ENCODE data around the gene STOML1.
"Not testable (repeated sequence)": the region's sequence is repeated elsewhere in the genome, so short reads cannot be mapped to it uniquely, and the experiment has no call there.

Gene STOML1

DNA sequence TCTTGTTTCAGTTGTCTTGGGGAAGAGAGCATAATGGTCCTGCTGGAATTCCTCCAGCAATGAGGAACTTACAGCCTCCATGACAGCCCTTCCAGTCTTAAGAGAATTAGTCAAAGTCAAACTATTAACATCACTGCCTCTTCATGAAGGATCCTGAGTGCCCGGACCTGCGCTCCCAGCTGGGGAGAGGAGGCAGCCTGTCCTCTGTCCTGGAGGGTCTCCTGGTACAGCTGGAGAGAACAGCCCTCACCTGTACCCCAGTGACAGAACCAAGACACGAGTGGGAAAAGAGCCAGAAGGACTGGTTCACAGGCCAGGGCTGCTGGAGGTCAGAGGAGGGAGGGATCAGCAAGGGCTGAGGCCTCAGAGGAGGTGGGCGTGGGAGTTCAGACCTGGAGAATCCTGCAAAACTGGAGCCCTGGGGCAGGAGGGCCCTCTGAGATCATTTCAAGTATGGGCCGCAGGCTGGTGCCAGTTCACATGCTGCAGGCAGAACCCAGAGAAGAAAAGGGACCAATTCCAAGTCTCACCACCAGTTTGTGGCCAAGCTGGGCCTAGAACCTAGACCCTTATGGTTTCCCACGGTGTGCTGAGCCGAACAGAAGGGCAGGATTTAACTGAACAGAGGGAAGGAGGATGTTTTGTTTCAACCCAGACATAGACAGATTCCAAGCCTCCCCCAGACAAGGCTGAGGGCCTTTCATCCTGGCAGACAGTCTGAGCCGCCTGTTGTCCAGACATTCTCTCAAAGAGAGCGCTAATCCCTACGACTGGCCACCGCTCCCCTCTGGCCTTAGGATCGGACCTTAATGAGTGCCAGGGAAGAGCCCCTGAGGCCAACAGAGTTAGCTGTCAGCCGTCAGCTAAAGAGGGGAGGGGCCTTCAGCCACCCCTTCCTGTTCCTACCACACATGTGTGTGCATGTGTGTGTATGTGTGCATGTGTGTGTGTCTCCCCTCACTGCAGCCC, 47.6 kb downstream of the STOML1 start:
- DNase-seq: no peak

GRCh38 chr15:73942751-73943270, 49.3 kb downstream of the STOML1 start:
- no peak for DNase-seq

GRCh38 chr15:73941871-73942635, 50.0 kb downstream of the STOML1 start:
- DNase-seq: no peak

GRCh38 chr15:73941449-73941848, 50.6 kb downstream of the STOML1 start:
- DNase-seq: no peak

DNA sequence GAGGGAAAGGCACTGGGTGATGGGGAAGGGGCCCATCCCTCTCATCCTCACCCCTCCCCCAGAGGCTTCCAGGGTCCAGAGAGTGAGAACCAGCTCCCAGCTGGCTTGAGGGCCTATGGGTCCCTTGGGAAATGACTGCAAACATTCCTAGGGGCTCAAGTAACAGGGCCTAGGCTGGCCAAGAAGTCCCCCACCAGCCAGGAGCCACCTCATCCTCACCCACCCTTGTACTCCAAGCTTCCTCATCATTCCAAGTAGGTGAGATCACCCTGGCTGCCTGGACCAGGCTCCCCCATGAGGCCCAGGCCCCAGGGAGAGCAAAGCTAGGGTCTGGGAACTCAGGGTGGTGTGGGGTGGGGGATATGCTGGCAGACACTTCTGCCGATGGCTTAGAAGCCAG, 51.1 kb downstream of the STOML1 start:
- no peak for DNase-seq

DNA sequence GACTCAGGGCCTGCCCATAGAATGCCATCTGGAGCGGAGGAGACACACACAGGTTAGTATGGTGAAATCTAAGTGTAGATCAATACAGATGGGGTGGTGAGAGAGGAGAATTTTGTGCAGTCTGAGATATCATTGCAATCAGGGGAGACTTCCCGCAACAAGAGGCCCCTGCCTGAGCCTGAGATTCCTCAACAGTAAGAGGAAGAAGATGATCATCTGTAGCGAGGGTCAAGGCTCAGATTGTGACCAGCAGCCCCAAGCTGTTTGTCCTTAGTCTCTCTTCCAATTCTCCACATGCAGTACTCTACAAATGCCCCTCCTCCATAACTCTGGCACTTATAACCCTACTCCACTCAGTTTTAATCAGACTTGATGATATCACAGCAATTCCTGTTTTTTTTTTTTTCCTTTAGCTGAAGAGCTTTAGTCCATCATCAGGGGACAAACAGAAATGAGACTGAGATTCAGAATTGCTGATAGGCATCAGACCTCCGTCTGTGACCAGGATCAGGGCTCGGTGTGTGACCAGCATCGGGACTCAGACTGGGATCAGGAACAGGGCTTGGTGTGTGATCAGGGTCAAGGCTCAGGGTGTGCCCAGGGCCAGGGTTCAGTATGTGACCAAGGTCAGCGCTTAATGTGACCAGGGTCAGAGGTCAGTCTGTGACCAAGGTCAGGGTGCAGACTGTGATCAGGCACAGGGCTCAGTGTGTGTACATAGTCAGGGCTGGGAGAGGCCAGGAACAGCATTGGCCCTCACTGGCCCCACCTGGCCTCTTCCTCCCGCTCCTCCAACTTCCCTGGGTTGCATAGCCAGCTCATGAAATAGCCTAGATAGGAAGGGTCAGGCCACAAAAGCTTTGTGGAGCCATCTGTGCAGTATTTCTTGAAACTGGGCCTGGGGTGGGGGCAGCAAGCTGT, 51.8 kb downstream of the STOML1 start:
- DNase-seq: no peak

GRCh38 chr15:73939138-73939537, 53.0 kb downstream of the STOML1 start:
- DNase-seq: no peak

GRCh38 chr15:73938516-73938915, 53.6 kb downstream of the STOML1 start:
- DNase-seq: not testable (repeated sequence)

DNA sequence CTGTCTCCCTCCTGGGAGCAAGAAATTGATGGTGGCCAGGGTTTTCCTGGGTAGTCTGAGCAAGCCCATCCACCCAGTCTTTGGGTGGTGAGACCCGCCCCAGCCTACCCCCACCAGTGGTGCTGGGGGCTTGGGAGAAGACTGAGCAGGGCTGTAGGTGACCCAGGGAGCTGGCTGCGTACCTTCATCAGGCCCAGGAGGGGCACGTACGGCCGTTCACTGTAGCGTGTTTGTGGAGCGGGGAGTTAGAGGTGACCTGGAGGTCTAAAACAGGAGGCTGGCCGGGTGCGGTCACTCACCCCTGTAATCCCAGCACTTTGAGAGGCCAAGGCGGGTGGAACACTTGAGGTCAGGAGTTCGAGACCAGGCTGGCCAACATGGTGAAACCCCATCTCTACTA, 54.4 kb downstream of the STOML1 start:
- DNase-seq: no peak

DNA sequence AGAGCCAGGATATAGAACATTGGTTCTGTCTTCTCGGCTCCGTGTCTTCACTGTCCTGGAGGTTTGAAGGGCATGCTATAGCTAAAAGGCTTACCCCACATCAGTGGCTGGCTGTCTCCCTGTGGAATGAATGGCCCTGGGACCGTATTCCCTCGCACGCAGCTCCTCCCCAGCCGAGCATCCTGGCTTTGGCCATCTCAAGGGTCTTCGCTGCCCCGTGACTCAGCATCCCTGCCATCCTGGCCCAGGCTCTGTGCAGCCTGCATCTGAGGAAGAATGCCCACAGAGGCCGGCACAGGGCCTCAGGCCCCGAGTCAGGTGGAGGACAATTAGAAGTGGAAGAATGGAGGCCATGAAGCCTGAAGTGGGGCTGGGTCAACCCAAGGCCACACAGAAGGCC, 54.8 kb downstream of the STOML1 start:
- DNase-seq: no peak

DNA sequence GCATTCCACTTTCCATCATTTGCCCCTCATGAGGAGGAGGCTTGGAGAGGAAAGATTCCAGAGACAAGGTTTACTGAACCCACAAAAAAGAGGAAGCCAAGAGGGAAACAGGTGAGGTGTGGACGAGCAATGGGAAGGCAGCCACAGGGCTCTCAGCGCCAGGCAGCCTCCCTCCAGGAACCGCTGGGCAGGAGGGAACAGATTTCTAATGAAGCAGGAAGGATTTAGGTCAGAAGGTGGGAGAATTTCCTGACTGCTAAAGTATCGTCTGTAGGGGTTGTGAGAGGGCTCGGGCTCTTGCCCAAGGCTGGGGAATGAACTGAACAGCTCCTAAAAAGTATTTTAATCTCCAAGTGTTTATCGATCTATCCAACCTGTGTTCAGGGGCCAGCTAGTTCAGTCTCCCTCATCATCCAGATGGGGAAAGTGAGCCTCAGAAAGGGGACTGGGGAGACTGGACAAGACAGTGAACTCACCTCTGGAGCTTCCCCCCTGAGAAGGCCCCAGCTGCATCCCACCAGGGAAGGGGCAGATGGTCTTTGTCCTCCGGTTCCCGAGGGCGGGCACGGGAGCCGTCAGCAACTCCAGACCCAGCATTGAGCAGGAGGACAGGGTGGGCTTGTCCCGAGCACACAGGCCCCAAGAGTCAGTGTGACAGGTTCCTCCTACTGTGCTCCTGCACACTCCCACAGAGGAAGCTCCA, 55.4 kb downstream of the STOML1 start:
- DNase-seq: no peak

- DNase-seq: no peak
These were observed 55.9 kb downstream of the STOML1 start for GRCh38 chr15:73936181-73936580.

DNA sequence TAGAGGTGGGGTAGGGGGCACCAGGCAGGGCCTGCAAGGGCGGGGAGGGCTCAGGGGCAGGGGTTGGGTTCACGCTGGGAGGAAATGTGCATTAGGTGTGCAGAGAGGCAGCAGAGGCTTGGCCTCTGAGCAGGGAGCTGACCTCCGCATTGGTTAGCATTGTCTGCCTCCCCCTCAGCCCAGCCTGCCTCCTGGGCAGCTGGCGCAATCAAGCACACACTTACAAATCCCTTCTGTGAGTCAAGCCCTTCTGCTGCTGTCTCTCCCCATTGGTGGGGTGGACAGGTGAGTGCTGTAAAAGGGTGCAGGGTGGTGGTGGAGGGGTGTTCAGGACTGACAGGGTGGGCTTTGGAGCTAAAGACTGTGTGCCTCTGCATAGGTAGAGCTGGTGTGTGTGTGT, 56.5 kb downstream of the STOML1 start:
- DNase-seq: no peak

GRCh38 chr15:73934281-73934680, 57.8 kb downstream of the STOML1 start:
- no peak for DNase-seq

GRCh38 chr15:73932381-73933191, 59.5 kb downstream of the STOML1 start:
- DNase-seq: no peak

- DNase-seq: no peak
These were observed 60.7 kb downstream of the STOML1 start for GRCh38 chr15:73931441-73931840.

- DNase-seq: no peak
These were observed 61.3 kb downstream of the STOML1 start for GRCh38 chr15:73930790-73931281.

- DNase-seq: no peak
These were observed 61.7 kb downstream of the STOML1 start for GRCh38 chr15:73930371-73930770.

DNA sequence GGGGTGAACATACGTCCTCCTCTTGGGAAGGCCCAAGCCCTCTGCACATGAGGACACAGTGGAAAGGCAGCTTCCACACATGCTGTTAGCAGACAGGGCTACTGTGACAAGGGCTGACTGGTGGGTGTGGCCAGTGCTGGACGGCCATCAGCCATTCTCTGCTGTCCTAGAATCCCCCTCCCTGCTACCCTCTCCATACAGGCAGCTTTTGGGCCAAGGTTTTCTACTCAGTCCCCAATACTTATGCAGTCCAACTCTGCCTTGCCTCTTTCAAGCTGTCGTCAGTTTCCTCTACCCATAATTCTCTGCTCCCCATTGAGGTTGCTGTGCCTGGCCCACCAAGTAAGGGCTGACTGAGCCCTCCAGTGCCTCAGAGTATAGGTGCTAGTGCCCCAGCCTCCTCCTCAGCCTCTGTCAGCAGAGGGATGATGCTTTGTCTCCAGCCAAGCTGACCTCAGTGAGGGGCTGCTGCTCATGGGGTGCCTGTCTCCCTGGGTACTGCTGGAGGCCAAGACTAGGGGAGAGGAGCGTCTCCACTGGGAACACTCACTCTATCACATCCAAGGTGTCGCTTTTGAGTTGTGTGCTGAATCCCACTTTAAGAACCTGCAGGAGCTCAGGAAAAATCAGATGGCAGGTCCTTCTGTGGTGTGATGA, 63.0 kb downstream of the STOML1 start:
- no peak for DNase-seq

Measured in stimulated activated CD4-positive, alpha-beta T cell treated with anti-CD3 and anti-CD28 coated beads, Interleukin-4, amount 100 ng/mL, for 24 hours (primary cell).